ENCODE results near the gene MRTFA. TPM values are rescaled to one million over a fixed set of nuclear protein-coding genes. Genes with fewer than 3 reads are reported as not detected.
"Not testable (repeated sequence)": the region's sequence is repeated elsewhere in the genome, so short reads cannot be mapped to it uniquely, and the experiment has no call there.

Gene MRTFA
- total RNA-seq, 1 experiment from 2014 or later = 30.7 TPM

DNA sequence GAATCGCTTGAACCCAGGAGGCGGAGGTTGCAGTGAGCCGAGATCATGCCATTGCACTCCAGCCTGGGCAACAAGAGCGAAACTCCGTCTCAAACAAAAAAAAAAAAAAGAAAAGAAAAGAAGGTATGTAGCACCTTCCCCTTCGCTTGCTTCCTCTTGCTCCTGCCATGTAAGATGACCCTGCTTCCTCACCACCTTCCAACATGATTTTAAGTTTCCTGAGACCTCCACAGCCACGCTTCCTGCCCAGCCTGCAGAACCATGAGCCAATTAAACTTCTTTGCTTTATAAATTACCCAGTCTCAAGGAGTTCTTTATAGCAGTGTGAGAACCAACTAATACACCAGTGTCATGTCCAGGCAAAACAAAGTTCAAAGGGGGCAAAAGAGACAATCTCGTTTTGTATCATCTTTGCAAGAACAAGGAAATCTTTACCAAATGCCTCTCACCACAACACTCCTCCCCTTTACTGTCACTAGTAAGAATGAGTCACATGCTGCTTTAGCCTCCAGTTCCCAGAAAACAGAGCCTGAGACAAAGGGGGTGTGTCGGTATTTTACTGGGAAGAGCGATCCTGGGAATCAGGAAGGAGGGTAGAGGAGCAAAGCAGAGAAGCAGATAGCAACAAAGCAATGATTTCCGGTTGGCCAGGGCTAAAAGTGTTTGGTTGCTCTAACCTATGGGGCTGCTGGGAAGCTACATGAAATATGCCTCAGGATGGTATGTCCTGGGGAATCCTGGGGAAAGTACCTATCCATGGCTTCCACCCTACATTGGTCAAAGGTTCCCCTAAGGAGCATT, 32.3 kb upstream of the MRTFA start:
- Histone ChIP-seq H3K27me3 (no peaks in the 10 kb centered on the region), H3K9me3 (peaks cover 4% of the 10 kb centered on the region; the same call in 1 of the 2 replicates), H3K4me3 (no peak overlapping the region), H3K36me3 (no peaks in the 10 kb centered on the region)
- DNase-seq = no peak

DNA sequence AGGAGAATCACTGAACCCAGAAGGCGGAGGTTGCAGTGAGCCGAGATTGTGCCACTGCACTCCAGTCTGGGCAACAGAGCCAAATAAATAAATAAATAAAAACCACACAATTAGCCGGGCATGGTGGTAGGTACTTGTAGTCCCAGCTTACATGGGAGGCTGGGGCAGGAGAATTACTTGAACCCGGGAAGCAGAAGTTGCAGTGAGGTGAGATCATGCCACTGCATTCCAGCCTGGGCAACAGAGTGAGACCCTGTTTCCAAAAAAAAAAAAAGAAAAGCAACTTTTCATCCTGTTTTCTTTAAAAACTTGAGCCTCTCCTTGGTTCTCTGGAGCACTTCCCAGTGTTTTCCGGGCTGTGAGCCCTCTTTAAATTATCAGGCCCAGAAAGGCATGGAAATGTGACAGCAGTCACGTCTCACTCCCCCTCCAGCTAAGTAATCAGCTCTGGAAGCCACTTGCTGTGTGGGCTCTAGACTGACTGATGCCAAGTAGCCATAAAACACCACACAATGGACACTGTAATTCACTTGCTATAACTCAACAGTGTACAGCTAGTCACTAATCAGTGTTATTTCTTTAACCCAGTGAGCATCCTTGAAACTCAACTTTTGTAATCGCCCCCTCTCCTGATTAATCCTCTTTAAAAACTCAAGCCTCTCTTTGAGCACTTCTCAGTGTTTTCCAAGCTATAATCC, 29.8 kb upstream of the MRTFA start:
- Histone ChIP-seq H3K4me3 (no peak overlapping the region), H3K9me3 (peaks cover 4% of the 10 kb centered on the region; the same call in 1 of the 2 replicates), H3K27me3 (no peaks in the 10 kb centered on the region), H3K36me3 (no peaks in the 10 kb centered on the region)
- peak; percentile 92 for DNase-seq

DNA sequence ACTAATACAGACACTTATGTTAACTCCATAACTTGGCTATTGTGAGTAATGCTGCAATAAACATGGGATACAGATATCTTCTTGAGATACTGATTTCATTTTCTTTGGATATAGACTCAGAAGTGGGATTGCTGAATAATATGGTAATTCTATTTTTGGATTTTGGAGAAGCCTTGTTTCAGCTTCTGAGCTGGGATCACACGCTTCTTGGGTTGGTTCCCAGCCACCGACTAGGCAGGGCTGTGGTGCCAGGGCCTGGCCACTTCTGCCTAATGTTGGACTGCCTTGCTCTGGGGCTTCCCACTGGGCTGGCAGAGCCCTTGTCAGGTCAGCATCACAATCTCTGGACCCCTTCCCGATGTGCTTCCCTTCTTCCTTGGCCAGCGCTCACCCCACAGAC, 28.8 kb upstream of the MRTFA start:
- H3K27me3 ChIP-seq = no peaks in the 10 kb centered on the region
- no peak overlapping the region for H3K4me3 ChIP-seq
- H3K36me3 ChIP-seq = no peaks in the 10 kb centered on the region
- H3K9me3 ChIP-seq = peaks cover 4% of the 10 kb centered on the region; the same call in 1 of the 2 replicates
- DNase-seq = peak; percentile 98

DNA sequence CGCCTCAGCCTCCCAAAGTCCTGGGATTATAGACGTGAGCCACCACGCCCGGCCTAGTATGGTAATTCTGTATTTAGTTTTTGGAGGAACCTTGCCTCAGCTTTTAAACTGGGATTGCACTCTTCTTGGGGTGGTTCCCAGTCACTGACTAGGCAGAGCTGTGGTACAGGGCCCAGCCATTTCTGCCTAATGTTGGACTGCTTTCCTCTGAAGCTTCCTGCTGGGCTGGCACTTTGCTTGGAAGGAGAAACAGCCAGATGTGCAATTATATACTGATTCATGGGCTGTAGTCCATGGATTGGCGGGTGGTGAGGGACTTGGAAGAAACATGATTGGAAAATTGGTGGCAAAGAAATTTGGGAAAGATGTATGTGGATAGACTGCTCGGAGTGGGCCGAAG, 25.2 kb upstream of the MRTFA start:
- no peak overlapping the region for H3K4me3 ChIP-seq
- no peaks in the 10 kb centered on the region for H3K36me3 ChIP-seq
- H3K27me3 ChIP-seq = no peaks in the 10 kb centered on the region
- peak; percentile 94 for DNase-seq
- H3K9me3 ChIP-seq = no peaks in the 10 kb centered on the region

DNA sequence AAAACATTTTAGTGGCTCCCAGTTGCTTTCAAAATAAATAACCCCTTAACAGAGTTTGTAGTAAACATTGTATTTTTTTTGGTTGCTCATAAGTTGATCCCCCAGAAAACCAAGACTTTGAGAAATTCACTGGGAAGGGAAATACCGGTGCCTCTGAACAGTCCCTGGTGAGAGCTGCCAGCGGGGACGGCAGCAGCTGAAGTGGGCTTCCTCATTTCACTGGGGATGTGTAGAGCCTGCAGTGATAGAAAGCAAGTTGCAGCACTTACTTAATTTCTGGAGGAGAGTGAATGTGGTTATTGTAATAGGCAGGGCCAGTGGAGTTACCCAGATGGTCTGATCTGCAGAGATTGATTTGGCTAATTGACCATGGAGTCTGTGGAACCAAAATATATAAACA, 24.2 kb upstream of the MRTFA start:
- DNase-seq = no peak
- Histone ChIP-seq H3K36me3 (no peaks in the 10 kb centered on the region), H3K9me3 (peaks cover 2% of the 10 kb centered on the region; the same call in 1 of the 2 replicates), H3K4me3 (no peak overlapping the region), H3K27me3 (no peaks in the 10 kb centered on the region)

DNA sequence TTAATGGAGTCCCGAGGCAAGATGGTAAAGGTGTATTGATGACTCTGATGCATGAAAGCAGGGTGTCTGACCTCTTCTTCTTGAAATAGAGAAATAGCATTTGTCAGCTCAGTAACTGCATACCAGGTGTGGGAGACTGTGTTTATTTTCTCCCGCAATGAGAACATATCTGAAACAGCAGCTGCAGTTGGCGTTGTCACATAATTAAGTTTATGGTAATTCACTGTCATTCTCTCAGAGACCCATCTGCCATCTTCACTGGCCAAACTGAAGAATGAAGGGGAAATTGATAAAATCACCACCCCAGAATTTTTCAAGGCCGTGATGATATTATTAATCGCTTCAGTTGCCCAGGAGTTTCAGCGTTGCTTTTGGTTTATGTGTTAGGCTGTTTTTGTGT, 22.6 kb upstream of the MRTFA start:
- Histone ChIP-seq H3K27me3 (no peaks in the 10 kb centered on the region), H3K9me3 (peaks cover 2% of the 10 kb centered on the region; the same call in 1 of the 2 replicates), H3K4me3 (no peak overlapping the region), H3K36me3 (no peaks in the 10 kb centered on the region)
- no peak for DNase-seq

DNA sequence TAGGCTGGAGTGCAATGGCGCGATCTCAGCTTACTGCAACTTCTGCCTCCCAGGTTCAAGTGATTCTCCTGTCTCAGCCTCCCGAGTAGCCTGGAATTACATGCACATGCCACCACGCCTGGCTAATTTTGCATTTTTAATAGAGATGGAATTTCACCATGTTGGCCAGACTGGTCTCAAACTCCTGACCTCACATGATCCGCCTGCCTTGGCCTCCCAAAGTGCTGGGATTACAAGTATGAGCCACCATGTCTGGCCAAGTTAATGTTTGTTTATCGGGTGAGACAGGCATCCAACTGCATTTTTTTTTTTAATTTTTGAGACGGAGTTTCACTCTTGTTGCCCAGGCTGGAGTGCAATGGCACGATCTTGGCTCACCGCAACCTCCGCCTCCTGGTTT, 20.1 kb upstream of the MRTFA start:
- not testable (repeated sequence) for H3K9me3 ChIP-seq, H3K36me3 ChIP-seq, H3K27me3 ChIP-seq, H3K4me3 ChIP-seq
- peak; percentile 87 for DNase-seq

GRCh38 chr22:40655941-40656340, 19.4 kb upstream of the MRTFA start:
- H3K36me3 ChIP-seq = not testable (repeated sequence)

GRCh38 chr22:40654522-40655167, 18.1 kb upstream of the MRTFA start:
- H3K4me3 ChIP-seq = no peak overlapping the region
- H3K36me3 ChIP-seq = no peaks in the 10 kb centered on the region
- H3K9me3 ChIP-seq = peaks cover 2% of the 10 kb centered on the region; the same call in 1 of the 2 replicates
- peak; percentile 85 for DNase-seq
- no peaks in the 10 kb centered on the region for H3K27me3 ChIP-seq

More at GRCh38 chr22:40655941-40656340, 19.4 kb upstream of the MRTFA start:
- H3K4me3 ChIP-seq, DNase-seq, H3K9me3 ChIP-seq, H3K27me3 ChIP-seq: not testable (repeated sequence)

DNA sequence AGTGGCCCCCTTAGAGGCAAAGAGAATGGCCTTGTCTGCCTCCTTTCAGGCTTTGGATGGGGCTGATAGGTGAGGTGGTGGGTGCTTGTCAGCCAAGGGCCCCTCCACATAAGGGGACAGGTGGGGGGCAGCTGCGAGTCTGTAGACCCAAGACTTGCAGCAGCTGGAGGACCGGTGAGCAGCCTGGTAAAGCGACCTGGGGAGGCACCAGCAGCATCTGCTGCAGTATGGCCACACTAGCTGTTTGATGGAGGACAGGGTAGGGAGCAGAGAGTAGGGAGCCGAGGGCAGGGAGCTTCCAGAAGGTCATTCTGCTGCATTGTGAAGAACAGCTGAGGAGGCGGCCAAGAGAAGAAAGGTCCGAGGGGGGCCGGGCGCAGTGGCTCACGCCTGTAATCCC, 16.8 kb upstream of the MRTFA start:
- Histone ChIP-seq H3K4me3 (no peak overlapping the region), H3K9me3 (peaks cover 2% of the 10 kb centered on the region; the same call in 1 of the 2 replicates), H3K27me3 (no peaks in the 10 kb centered on the region), H3K36me3 (no peaks in the 10 kb centered on the region)
- DNase-seq = no peak

GRCh38 chr22:40651563-40652501, 15.3 kb upstream of the MRTFA start:
- H3K27me3 ChIP-seq = no peaks in the 10 kb centered on the region
- H3K36me3 ChIP-seq = no peaks in the 10 kb centered on the region
- peak overlapping the region; percentile 43 for H3K4me3 ChIP-seq
- DNase-seq = peak; percentile 99
- H3K9me3 ChIP-seq = peaks cover 2% of the 10 kb centered on the region; the same call in 1 of the 2 replicates

- no peaks in the 10 kb centered on the region for H3K27me3 ChIP-seq
- H3K9me3 ChIP-seq = no peaks in the 10 kb centered on the region
- H3K36me3 ChIP-seq = no peaks in the 10 kb centered on the region
- no peak for DNase-seq
- peak overlapping the region; percentile 43 for H3K4me3 ChIP-seq
Observed at GRCh38 chr22:40651057-40651456, 14.5 kb upstream of the MRTFA start.

DNA sequence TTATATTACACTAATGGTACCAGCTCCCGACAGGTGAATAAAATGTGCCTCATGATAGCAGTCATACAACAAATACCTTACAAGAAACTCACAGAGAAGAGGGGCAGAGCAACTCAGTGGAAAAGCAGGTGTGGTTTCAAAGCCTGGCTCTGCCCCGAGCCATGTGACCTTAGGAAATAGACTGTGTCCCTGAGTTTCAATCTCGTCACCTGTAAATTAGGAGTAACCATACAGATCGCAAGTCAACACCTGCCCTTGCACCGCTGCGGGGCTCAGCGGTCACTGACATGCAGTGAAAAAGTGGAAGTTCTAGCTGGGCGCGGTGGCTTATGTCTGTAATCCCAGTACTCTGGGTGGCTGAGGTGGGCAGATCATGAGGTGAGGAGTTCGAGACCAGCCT, 11.9 kb upstream of the MRTFA start:
- Histone ChIP-seq H3K27me3 (no peaks in the 10 kb centered on the region), H3K4me3 (no peak overlapping the region), H3K36me3 (no peaks in the 10 kb centered on the region), H3K9me3 (no peaks in the 10 kb centered on the region)
- DNase-seq = no peak

GRCh38 chr22:40645579-40646197, 9.2 kb upstream of the MRTFA start:
- H3K9me3 ChIP-seq = no peaks in the 10 kb centered on the region

GRCh38 chr22:40642316-40642715, 5.8 kb upstream of the MRTFA start:
- Histone ChIP-seq H3K9me3 (no peaks in the 10 kb centered on the region), H3K4me3 (no peak overlapping the region), H3K36me3 (no peaks in the 10 kb centered on the region), H3K27me3 (no peaks in the 10 kb centered on the region)
- no peak for DNase-seq

More at GRCh38 chr22:40645579-40646197, 9.2 kb upstream of the MRTFA start:
- H3K36me3 ChIP-seq = no peaks in the 10 kb centered on the region
- H3K27me3 ChIP-seq = no peaks in the 10 kb centered on the region
- H3K4me3 ChIP-seq = no peak overlapping the region
- no peak for DNase-seq

DNA sequence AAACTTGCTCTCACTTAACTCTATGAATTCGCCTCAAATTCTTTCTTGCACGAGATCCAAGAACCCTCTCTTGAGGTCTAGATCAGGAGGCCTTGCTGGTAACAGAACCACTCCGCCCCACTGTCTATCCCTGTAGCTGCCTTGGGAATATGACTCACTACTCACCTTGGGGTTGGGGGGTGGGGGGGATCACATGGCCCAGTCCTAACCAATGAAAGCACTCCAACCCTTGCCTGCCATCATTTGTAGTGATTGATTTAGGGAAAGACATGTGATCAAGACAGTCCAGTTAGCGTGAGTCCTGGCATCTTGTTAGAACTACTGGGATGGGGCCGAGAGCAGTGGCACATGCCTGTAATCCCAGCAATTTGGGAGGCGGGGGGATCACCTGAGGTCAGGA, 4.8 kb upstream of the MRTFA start:
- DNase-seq = no peak
- Histone ChIP-seq H3K9me3 (no peaks in the 10 kb centered on the region), H3K36me3 (no peaks in the 10 kb centered on the region; the same call in 1 of the 2 replicates), H3K27me3 (no peaks in the 10 kb centered on the region), H3K4me3 (no peak overlapping the region)
